SKM-1 treated with dmso at 0.1 percent for 144 hours (cell line): ENCODE data around the gene OR5J2.
"Not testable (repeated sequence)": the region's sequence is repeated elsewhere in the genome, so short reads cannot be mapped to it uniquely, and the experiment has no call there.

Source experiments
- DNase-seq: peaks from one replicate; lab custom pipeline; 2025; ENCODE audit not compliant: unreplicated experiment; lab: John Stamatoyannopoulos, UW

The OR5J2 gene

GRCh38 chr11:56176318-56176717, at the start of gene OR5J2:
Gene OR5J2, plus strand, starts transcription at chr11:56176618. Its CDS starts 0 bp downstream, at chr11:56176618.
- no peak for DNase-seq

GRCh38 chr11:56140151-56140661, 36.2 kb upstream of the OR5J2 start, which contains the start of gene OR8J3:
Gene OR8J3, minus strand, starts transcription at chr11:56140201. Its CDS starts 2,483 bp downstream, at chr11:56137718.
- DNase-seq = no peak

DNA sequence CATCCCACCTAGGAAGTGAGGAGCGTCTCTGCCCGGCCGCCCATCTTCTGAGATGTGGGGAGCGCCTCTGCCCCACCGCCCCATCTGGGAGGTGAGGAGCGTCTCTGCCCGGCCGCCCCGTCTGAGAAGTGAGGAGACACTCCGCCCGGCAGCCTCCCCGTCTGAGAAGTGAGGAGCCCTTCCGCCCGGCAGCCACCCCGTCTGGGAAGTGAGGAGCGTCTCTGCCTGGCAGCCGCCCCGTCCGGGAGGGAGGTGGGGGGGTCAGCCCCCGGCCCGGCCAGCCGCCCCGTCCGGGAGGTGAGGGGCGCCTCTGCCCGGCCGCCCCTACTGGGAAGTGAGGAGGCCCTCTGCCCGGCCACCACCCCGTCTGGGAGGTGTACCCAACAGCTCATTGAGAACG, 32.7 kb upstream of the OR5J2 start:
- not testable (repeated sequence) for DNase-seq

- no peak for DNase-seq
Measured at GRCh38 chr11:56151376-56151775, 25.0 kb upstream of the OR5J2 start.

GRCh38 chr11:56152333-56152732, 24.1 kb upstream of the OR5J2 start:
- no peak for DNase-seq

GRCh38 chr11:56160217-56160616, 16.2 kb upstream of the OR5J2 start, which contains the start of gene OR8K5:
Gene OR8K5, minus strand, starts transcription at chr11:56160317. Its CDS starts 0 bp downstream, at chr11:56160317.
- DNase-seq = no peak

GRCh38 chr11:56163804-56164203, 12.6 kb upstream of the OR5J2 start:
- no peak for DNase-seq

DNA sequence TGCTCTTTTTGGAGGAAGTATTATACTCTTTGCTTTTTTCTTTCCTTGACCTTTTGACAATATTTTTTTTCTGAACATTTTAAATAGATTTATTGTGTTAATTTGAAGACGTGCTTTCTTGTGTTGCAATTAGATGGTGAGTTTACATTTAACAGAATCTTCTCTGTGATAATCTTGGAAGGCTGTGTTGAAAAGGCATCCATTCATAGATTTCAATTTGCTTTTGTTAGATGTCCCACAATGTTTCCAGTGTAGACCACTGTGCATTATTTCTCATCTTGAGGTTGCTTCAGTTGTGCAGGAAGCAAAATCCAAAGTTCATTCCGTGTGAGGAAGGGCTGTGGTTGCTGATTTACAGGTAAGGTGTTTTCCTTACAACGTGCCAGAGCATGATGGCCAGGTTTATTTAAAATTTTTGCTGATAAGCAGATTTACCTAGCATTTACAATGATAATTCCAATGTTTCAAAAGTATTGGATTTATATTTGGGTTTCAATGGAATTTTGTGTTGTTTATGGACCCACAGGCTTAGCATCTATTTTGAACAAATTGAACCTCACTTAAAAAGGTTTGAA, 4.1 kb upstream of the OR5J2 start:
- no peak for DNase-seq

DNA sequence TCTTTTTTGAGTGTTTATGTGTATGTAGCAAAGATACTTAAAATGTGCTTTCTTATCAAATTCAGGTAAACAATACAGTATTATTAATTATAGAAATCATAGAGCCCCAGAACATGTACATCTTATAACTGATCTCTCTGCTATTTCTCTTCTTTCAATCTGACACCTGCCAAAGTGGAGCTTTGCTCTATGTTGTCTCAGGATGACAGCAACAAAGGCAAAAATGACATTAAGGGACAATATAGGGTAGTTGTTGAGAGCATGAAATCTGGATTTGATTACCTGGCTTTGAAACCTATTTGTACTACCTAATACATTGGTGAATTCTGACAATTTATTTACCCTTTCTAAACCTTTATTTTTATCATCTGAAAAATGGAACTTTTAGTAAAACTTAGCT, 7.0 kb downstream of the OR5J2 start:
- DNase-seq = no peak

GRCh38 chr11:56188602-56189001, 12.2 kb downstream of the OR5J2 start:
- DNase-seq = no peak

DNA sequence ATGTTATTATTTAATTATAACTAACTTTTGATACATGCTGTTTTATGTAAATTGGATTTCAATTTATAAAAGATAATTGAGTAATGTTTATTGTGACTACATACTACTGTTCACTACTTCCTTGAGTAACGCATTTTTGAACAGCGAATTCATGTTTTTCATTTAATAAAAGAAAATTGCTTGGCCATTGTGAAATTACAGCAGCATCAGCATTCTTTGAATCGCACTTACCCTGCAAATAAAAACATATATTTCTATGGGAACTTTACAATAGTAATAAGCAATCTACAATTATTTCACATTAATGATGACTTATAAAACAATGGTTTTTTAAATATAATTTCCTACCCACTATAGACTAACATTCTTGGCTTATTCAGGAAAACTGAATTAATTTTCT, 20.3 kb downstream of the OR5J2 start:
- no peak for DNase-seq

GRCh38 chr11:56197367-56197766, 20.9 kb downstream of the OR5J2 start:
- DNase-seq = no peak

- DNase-seq = no peak
Measured at GRCh38 chr11:56207790-56208189, 31.4 kb downstream of the OR5J2 start.

- DNase-seq = no peak
Measured at GRCh38 chr11:56214537-56214936, 38.1 kb downstream of the OR5J2 start.

- not testable (repeated sequence) for DNase-seq
Measured at GRCh38 chr11:56219735-56220134, 43.3 kb downstream of the OR5J2 start.
